Glomerular visceral epithelial cell (primary cell): ENCODE data around the gene INS.

Experiments used
- DNase-seq: peaks from one replicate; pipeline ENCODE4 v3.0.0-alpha.2; 2016; ENCODE audit errors: extremely low spot score

Gene INS

GRCh38 chr11:2160736-2161259 lies at the start of gene INS:
Gene INS (minus strand): TSS chr11:2161209. CDS start chr11:2160971, 238 bp downstream.
- DNase-seq: no peak

- no peak for DNase-seq
Observed at GRCh38 chr11:2210366-2211112, 49.5 kb upstream of the INS start.

DNA sequence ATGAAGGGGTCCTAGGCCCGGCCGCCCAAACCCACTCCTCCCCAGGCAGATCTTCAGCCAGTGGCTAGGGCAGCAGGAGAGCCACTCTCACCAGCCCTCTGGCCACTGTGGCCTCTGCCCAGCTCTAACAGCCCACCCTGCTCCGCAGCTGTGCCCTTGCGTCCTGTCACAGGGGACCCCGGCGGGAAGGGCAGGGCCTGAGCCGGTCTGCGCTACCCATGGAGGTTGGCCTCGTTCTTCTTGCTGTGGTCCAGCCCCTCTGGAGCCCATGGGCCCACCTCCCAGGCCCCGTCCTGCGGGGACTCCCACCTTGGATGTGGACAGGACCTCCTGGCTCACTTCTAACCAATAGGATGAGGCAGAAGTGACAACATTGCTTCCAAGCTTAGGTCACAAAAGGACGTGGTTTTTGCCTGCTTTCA lies 48.9 kb upstream of the INS start:
- no peak for DNase-seq

GRCh38 chr11:2209370-2209801 lies 48.4 kb upstream of the INS start:
- DNase-seq: no peak

DNA sequence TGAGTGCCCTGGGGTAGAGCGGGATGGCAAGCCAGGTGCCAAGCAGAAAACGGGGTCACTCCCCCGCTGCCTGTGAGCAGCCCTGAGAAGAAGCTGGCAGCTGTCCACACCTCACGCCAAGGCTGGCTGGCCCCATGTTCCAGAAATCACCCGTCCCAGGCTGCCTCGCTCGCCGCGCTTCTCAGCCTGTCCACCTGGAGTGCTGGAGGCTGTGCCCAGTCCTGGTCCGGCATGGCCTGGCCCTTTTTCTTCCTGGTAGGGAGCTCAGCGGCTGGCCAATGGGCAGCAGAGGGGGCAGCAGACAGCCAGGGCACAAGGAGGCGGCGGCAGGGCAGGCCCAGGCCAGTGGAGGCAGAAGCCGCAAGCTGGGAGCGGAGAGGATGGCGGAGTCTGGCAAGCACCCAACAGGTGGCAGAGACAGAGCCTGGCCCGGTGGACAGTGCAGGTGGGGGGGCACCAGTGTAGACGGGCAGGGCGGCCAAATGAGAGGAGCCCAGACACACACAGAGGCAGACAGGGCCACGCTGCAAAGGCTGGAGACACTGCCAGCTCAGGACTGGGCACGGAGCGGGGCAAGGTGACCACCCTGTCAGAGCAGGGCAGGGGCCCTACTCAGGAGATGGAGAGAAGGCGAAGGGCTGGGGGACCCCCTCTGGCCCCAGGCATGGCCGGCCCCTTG lies 47.8 kb upstream of the INS start:
- DNase-seq: peak; percentile 9

DNA sequence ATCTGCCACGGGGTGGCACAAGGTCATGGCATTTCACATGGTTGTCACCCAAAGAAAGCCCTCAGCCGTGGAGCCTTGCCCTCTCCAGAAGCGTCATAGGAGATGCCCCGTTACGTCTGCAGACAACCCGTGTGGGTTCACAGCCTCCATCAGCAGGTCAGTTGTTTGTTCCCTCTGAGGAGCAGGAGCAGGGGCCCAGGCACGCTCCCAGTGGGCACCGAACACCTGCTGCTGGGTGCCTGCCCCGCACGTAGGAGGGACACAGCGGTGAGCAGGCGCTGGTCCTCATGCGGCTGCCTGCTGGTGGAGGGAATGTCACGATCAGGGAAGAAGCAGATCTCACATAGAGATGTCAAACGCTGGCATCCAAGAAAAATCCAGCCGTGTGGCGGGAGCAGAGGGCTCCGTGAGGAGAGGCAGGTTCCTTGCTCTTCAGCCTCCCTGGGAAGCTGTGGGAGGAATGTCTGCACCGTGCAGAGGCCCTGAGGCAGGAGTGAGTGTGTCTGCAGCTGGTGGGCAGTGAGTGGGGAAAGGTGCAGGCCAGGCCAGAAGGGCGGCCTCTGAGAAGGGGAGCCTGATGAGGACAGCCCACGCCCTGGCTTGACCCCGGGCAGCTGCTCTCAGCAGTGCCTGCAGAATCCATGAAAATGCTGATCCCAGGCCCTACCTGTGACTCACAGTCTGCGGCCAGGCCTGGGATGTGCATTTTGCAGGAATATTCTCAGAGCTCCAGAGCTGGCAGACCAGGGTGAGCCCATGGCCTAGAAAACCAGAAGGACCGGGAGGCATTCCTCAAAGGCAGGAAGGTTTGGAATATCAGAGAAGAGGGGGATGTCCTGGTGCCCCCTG lies 47.0 kb upstream of the INS start:
- no peak for DNase-seq

DNA sequence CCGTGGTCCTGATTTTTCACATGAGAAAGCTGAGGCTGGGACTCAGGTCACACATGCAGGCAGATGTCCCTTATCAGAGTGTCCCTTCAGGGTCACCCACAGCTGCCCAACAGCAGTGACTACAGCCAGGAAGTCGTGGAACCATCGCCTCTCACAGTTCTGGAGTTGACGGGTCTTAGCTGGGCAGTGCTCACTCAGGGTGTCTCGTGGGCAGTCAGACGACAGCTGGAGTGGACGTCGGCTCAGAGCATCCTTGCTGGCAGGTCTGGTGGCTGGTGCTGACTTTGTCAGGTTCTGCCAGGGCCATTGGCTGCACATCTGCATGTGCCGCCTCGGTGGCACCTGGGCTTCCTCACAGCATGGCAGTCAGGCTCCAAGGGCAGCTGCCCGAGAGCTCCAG lies 46.2 kb upstream of the INS start:
- no peak for DNase-seq

DNA sequence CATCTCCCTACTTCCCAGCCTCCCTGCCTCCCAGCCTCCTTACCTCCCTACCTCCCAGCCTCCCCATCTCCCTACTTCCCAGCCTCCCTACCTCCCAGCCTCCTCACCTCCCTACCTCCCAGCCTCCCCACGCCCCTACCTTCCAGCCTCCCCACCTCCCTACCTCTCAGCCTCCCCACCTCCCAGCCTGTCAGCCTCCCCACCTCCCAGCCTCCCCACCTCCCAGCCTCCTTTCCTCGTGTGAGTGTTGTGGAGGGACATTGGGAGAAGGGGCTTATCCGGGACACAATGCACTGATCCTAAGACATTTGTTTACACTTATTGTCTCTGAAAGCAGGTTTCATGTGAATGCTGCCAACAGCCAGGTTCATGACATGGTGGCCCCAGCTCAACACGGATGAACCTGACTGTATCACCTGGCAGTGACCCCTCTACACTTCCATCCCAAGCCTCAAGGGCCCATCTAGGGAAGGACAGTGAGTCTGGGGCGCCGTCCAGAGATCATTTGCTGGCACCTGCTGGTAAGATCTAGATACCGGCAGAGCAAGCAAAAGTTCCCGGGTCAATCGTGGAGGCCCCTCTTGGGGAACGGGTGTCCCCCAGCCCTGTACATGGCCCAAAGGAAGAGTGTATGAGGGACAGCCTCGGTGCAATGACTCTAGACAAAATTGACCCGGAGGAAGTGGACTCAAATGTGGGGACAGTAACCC lies 45.1 kb upstream of the INS start:
- DNase-seq: no peak

GRCh38 chr11:2205214-2205720 lies 44.3 kb upstream of the INS start:
- no peak for DNase-seq

DNA sequence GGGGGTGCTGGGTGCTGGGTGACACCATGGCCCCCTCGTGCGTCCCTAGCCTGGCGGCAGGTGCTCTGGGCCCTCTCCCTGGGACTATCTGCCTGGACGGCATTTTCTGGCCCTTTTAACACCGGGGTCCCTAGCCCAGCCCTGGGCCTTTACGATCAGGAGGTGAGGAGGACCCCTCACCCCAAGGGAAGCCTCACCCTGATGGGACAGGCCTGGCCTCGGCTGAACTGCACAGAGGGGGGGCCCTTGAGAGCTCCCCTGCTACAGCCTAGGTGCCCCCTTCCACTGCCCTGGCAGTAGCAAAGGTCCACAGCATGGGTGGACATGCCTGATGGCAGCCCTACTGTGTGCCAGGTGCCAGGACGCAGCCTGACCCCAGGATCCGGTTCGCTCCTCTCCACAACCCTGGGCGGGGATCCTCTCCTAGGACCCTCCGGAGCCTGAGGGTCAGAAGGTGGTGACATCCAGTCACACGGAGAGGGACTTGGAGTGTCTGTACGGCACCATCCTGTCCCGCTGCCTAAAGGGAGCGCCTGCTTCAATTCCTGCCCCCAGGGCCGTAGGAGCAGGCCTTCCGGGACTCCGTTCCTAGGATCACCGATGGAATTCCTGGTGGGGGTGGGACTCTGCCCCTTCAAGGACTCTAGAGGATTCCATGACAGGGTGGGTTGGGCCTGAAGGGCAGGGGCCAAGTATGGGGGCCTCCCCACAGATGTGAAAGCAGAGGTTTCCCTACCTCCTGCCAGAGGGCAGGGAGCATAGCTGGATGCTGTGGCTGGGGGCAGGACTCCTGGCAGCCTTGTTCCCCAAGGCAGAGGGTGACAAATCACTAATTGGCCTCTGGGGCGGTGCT lies 43.6 kb upstream of the INS start:
- no peak for DNase-seq

GRCh38 chr11:2203440-2204259 lies 42.6 kb upstream of the INS start:
- DNase-seq: no peak

DNA sequence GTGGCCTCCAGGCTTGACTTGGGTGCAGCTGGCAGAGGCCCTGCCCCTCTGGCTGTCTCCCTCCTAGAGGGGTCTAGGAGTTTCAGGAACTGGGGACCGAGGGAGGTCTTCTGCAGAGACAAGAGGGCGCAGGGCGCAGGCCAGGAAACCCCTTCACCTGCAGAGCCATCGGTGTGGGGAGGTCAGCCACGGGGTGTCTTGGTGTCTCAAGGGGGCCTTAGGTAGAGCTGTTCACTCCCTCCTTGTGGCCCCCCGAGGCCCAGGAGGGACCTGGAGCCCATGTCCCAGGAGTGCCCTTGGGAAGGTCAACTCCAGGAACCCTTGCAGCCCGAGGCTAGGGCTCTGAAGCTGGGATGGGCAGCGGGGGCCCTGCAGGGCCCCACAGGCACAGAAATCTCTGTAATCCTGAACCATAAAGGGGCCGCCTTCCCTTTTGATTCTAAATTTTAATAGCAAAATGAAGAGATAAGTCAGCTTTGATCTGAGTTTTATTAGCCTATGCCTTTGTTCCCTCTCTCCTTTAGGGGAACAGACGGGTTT lies 42.0 kb upstream of the INS start:
- no peak for DNase-seq

DNA sequence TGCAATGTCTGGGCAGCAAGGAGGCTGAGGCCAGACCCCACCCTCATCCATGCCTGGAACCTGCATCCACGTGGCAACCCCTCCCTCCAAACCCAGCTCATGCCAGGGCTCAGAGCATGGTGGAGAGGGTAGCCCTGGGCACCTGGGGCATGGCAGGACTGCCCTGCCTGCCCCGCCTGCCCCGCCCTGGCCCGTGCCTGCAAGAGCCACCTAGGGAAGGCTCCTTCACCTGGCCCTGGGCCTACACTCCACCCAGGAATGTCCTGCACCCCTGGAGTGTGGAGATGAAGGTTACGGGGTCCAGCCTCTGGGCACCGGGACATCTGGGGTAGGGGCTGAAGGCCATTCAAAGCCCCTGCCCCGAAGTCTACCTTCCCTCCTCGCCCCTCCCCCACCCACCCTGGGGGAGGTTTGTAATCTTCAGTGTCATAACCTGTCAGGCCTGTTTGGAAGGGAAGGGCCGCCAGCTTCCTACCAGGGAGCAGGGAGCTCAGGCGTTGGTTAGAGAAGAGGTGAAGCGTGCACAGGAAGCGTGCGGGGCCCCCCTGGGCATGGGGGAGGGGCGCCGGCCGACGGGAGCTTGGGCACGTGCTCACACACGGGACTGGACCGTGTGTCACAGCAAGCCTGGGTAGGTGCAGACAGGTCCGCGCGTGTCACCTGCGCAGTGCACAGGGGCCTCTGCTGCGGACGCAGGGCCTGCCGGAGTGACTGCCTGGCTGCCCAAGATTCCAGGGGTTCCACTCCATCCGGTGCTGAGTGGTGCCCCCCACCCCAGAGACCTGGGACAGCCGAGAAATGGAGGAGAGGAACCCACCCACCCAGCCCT lies 41.3 kb upstream of the INS start:
- DNase-seq: peak; percentile 5

- DNase-seq: no peak
Observed at GRCh38 chr11:2201542-2201941, 40.5 kb upstream of the INS start.

DNA sequence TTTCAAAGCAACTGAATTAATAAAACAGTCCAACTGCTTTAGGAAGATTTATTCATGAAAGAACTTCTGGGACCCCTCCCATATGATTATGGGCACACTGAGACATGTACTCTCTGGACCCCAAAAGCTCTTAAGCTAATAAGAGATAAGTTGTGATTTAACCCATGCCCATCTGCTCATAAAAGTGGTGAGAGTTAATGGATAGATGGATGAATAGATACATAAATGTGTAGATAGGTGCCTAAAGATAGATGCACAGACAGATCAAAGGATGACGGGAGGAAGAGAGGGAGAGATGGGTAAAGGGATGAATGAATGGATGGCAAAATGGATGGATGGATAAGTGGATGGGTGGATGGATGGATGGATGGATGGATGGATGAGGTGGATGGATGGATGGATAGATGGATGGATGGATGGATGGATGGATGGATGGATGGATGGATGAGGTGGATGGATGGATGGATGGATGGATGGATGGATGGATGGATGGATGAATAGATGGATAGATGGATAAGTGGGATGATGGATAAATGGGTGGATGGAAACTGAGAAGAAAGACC lies 40.0 kb upstream of the INS start:
- no peak for DNase-seq

DNA sequence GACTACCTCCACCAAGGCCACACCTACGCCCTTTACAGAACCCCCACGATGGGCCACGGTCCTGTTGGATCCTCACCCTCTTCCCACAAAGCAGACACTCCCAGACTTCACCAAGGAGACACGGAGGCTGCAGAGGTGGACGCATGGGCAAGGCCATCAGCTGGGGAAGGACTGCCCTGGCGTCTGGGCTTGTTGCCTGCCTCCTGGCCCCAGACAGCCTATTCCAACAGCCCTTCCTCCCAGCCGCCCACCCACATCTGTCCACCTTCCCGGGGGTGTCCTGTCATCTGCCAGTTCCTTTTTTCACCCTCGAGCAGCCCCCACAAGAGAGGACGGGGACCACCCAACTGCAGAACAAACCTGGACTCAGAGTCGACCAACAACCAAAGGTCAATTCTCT lies 39.5 kb upstream of the INS start:
- no peak for DNase-seq

DNA sequence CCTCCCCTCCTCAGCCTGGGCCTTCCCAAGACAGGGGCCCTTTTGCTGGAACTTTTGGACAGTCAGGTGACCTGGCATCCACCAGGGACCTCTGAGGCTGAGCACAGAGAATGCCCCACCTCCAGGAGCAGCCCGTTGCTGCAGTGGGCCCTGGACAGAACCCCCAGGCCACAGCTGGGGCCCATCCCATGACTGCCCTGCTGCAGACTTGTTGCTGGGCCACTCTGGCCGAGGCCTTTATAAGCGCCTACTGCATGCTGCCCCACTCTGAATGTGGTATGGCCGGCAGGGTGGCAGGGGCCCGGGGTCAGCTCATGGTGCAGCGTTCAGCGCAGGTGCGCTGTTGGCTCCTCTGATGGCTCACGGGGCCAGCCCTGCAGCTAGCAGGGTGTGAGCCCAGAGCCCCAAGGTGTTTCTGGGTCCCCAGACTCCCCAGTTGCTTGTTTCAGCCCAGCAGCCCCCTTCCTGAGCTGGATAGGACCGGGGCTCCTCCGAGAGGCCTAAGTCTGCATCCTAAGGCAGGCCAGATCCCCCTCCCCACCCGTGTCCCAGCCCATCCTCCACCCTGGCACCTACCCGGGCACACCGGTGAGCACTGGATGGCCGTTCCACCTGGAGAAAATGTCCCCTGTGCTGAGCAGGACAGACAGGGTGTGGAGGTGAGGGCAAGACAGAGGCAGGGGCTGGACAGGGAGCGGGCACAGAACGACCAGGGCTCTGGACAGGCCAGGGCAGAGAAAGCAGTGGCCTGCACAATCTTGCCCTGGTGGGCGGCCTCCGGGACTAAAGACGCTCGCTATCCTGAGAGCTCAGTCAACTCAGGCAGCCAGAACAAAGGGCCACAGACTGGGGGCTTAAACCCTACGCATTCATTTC lies 38.7 kb upstream of the INS start:
- DNase-seq: no peak
